Heart left ventricle (tissue), 13 donors: Measurements from ENCODE around the gene CDK18.

Experiments
- CTCF ChIP-seq, 12 donors: fragments of 200-600 bp; sonication (generic) in 4 of 12; IDR thresholded peaks; one replicate each; pipeline versions ENCODE4 v1.5.0 to v1.8.0; 2018 to 2022; ENCODE audit warnings: antibody characterized with exemption in 12 of 12, mild to moderate bottlenecking in 5 of 12
- POLR2A ChIP-seq, 2 donors: fragments of 450-650 bp; IDR thresholded peaks; one replicate each; pipeline ENCODE4 v1.6.1; 2017; ENCODE audit warnings: antibody characterized with exemption in 2 of 2, mild to moderate bottlenecking in 2 of 2, moderate library complexity in 2 of 2
- donor health status: ischemic (EF 13 %, LVEDD 7.1; RV severe dilation, severe dysfunction).
- donor health status: DM: no; HTN: yes; CAD: no.
- donor health status: DM: no; HTN: no; CAD: no.
- donor health status: ischemic (EF 25% LVEDD 6.9; RV normal size, moderate dysfunction).
- donor health status: ischemic (EF 25% LVEDD 5.7; RV mildly dilated, moderate dysfunction).
- donor health status: ischemic (EF 35%, LVEDD 5.7; RV mildly dilated, moderate dysfunction).
- donor health status: nonischemic (EF 11% LVEDD 7.7; RV severe dilation, severe dysfunction).
- donor health status: DM: yes; HTN: yes; CAD: no.
- donor health status: PGD.
- donor health status: ischemic (EF 29% LVEDD 5.4; RV normal size, mild dysfunction).
- donor health status: nonischemic (EF 23%, LVEDD 6.1; RV moderate dilation, normal function).

DNA sequence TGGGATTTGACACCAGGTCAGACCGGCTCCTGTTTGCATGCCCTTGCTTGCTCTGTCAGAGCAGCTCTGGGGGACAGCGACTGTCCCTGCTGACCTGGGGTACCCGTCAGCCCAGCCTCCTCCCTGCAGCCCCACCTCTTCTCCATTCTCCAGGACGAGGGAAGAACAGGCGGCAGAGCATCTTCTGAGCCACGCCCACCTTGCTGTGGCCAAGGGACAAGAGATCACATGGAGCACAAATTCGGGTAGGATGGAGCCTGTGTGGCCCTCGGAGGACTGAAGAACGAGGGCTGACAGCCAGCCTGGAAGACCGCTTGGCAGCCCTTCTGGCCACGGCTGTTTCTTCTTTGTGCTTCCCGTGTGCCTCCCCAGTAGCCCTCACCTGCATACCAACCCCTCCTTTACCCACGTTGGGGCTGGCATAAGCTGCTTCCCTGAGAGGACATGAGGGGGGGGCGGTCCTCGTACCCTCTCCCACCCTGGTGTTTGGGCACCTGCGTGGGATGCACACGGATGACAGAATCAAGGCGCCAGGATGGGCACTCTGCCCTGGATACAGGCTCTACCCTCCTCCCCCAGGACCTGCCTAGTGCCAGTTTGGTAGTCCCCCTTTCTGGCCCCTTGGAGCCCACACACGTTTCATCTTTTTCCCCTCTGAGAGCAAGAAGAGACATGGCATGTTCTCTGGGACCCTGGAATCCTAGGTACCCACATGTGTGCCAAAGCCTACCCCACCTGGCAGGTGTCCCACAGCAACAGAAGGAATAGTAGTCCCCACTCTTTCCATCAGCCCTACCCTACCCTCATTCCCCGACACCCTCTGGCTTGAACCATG lies 26.9 kb downstream of the CDK18 start:
- no peak for TF ChIP-seq POLR2A (IDR thresholded peaks at IDR 0.05)
- TF ChIP-seq CTCF (IDR thresholded peaks at IDR 0.05): no peak
